Esophagus (tissue), 2 donors: ENCODE results near the gene SPAG16. TPM values are rescaled to one million over a fixed set of nuclear protein-coding genes. Genes with fewer than 3 reads are reported as not detected.

Experiments used
- H3K27ac ChIP-seq, 2 donors: one replicate each; pipeline ENCODE4 v1.5.1; 2013; ENCODE audit warnings: low read depth in 2 of 2, mild to moderate bottlenecking in 2 of 2, inconsistent platforms in 1 of 2, low read length in 1 of 2, moderate library complexity in 1 of 2
- H3K27me3 ChIP-seq, 2 donors: one replicate each; pipeline ENCODE4 v1.6.1; 2013; ENCODE audit warnings: low read length in 2 of 2, control low read depth in 1 of 2, mild to moderate bottlenecking in 1 of 2; ENCODE audit not compliant: insufficient read depth in 2 of 2, control insufficient read depth in 1 of 2
- H3K36me3 ChIP-seq, 2 donors: one replicate each; pipeline ENCODE4 v1.6.1; 2013; ENCODE audit warnings: low read length in 1 of 2; ENCODE audit not compliant: control insufficient read depth in 2 of 2, insufficient read depth in 2 of 2
- H3K4me1 ChIP-seq, 2 donors: one replicate each; pipeline ENCODE4 v1.6.1; 2013; ENCODE audit warnings: low read length in 1 of 2; ENCODE audit not compliant: control insufficient read depth in 2 of 2, insufficient read depth in 2 of 2
- H3K4me3 ChIP-seq, 2 donors: one replicate each; pipeline ENCODE4 v1.5.1; 2013; ENCODE audit warnings: low read length in 2 of 2, mild to moderate bottlenecking in 2 of 2, low read depth in 1 of 2, moderate library complexity in 1 of 2
- H3K9me3 ChIP-seq, 2 donors: one replicate each; pipeline ENCODE4 v1.6.1; 2013; ENCODE audit warnings: mild to moderate bottlenecking in 2 of 2, low read depth in 1 of 2, low read length in 1 of 2, moderate library complexity in 1 of 2; ENCODE audit not compliant: control insufficient read depth in 2 of 2, insufficient read depth in 1 of 2
- WGBS, 2 donors: extraction: QIAGEN DNeasy Blood & Tissue Kit; methylation state at CpG; one replicate each; pipeline ENCODE4 v1.1.7; 2013; 5-methylcytosine and 5-hydroxymethylcytosine counted together
- polyA plus RNA-seq, 2 donors: library from polyadenylated mRNA; stranded (reverse); fragments of 200-250 nt; gene quantifications; one replicate each; pipeline ENCODE4 v1.2.3, GENCODE V29; 2013
- donor health status: healthy with polysubstance abuse.
- donor health status: Bipolar disorder and iron deficiency.

The SPAG16 gene
- polyA plus RNA-seq, 2 donors: 20.4 to 21.2 TPM

- H3K36me3 ChIP-seq: no peaks in the 10 kb centered on the region
- H3K4me3 ChIP-seq: no peak overlapping the region
- H3K9me3 ChIP-seq: no peaks in the 10 kb centered on the region
- 53 to 72% methylated on average over 3 of the region's 3 CpGs for WGBS, 2 donors
- H3K4me1 ChIP-seq: no peaks in the 10 kb centered on the region
- H3K27ac ChIP-seq: no peak overlapping the region
- H3K27me3 ChIP-seq: no peaks in the 10 kb centered on the region
Measured at GRCh38 chr2:214322662-214323061, 1038.4 kb downstream of the SPAG16 start.

- Histone ChIP-seq H3K4me3 (no peak overlapping the region), H3K4me1 (no peaks in the 10 kb centered on the region), H3K36me3 (no peaks in the 10 kb centered on the region), H3K27me3 (no peaks in the 10 kb centered on the region), H3K9me3 (no peaks in the 10 kb centered on the region), H3K27ac (no peak overlapping the region)
- WGBS, 2 donors: 83% methylated on average over 1 of the region's 1 CpG
Measured at GRCh38 chr2:214325404-214325803, 1041.1 kb downstream of the SPAG16 start.

DNA sequence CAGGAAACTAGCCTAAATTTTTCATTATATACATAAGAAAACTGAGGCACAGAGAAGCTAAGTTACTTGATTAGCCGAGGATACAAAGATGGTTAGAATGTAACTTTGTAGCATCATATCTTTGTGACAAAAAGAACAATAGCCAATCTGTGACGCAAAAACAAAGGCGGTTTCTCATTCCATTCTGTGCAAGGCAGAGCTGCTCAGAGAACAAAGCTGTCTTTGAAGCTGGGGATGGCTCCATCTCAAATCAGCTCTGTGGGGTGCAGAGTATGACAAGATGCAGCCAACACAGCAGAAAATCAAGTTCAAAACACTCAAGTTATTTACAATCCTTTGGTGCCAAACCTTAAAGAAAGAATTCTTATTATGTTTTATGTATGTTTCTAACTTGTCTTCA, 1044.7 kb downstream of the SPAG16 start:
- H3K4me3 ChIP-seq: no peak overlapping the region
- no peaks in the 10 kb centered on the region for H3K9me3 ChIP-seq
- no peaks in the 10 kb centered on the region for H3K36me3 ChIP-seq
- H3K4me1 ChIP-seq: no peaks in the 10 kb centered on the region
- WGBS, 2 donors: 58 to 69% methylated on average over 3 of the region's 3 CpGs
- H3K27ac ChIP-seq: no peak overlapping the region
- no peaks in the 10 kb centered on the region for H3K27me3 ChIP-seq

GRCh38 chr2:214341646-214342045, 1057.4 kb downstream of the SPAG16 start:
- Histone ChIP-seq H3K9me3 (no peaks in the 10 kb centered on the region), H3K4me1 (no peaks in the 10 kb centered on the region), H3K27me3 (no peaks in the 10 kb centered on the region), H3K27ac (no peak overlapping the region), H3K4me3 (no peak overlapping the region), H3K36me3 (no peaks in the 10 kb centered on the region)
- 36 to 53% methylated on average over 2 of the region's 2 CpGs for WGBS, 2 donors

DNA sequence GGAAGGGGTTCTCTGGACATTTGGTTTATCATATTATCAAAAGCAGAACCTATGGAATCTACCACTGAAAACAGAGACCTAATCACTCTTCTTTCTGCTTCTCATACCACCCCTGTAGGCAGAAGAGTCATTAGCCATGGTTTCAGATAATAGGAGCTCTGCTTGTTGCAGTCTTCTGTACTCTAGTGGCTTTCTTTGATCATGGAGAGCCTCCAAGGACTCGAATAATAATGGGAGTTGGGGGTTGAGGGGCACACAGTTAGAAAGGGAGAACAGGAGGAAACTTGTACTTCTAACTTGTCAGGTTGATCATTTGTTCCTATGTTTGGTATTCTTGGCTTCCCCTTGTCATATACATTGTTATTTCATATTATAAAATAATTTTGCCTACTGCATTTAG, 1074.2 kb downstream of the SPAG16 start:
- no peaks in the 10 kb centered on the region for H3K4me1 ChIP-seq
- WGBS, 2 donors: 50 to 53% methylated on average over 1 of the region's 1 CpG

DNA sequence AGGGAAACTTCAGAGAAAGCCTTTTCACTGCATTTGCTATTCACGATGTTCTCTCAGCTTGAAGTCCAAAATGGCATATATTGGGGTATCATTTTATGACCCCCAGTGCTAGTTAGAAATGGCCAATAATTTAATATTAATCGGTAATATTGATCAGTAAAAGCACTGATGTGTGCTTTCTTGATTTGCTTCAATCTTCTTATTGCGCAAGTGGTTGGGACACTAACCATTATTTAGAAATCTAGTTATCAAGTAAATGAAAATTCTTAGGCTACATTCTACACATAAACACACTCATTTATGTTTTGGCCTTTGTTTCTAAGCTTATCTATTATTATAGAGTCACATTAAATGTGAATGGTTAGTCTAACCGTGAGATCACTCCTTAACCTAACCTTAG, 1076.9 kb downstream of the SPAG16 start:
- H3K36me3 ChIP-seq: no peaks in the 10 kb centered on the region
- no peaks in the 10 kb centered on the region for H3K4me1 ChIP-seq
- no peak overlapping the region for H3K27ac ChIP-seq
- no peaks in the 10 kb centered on the region for H3K27me3 ChIP-seq
- WGBS, 2 donors: 78 to 88% methylated on average over 4 of the region's 4 CpGs
- no peaks in the 10 kb centered on the region for H3K9me3 ChIP-seq
- H3K4me3 ChIP-seq: no peak overlapping the region

More for the DNA sequence above, 1074.2 kb downstream of the SPAG16 start:
- no peaks in the 10 kb centered on the region for H3K36me3 ChIP-seq
- no peaks in the 10 kb centered on the region for H3K9me3 ChIP-seq
- no peak overlapping the region for H3K27ac ChIP-seq
- H3K4me3 ChIP-seq: no peak overlapping the region
- no peaks in the 10 kb centered on the region for H3K27me3 ChIP-seq

- WGBS, 2 donors: 93 to 95% methylated on average over 1 of the region's 1 CpG
- Histone ChIP-seq H3K4me3 (no peak overlapping the region), H3K27ac (no peak overlapping the region), H3K9me3 (no peaks in the 10 kb centered on the region), H3K27me3 (no peaks in the 10 kb centered on the region), H3K36me3 (no peaks in the 10 kb centered on the region), H3K4me1 (no peaks in the 10 kb centered on the region)
Measured at GRCh38 chr2:214365549-214365948, 1081.3 kb downstream of the SPAG16 start.

DNA sequence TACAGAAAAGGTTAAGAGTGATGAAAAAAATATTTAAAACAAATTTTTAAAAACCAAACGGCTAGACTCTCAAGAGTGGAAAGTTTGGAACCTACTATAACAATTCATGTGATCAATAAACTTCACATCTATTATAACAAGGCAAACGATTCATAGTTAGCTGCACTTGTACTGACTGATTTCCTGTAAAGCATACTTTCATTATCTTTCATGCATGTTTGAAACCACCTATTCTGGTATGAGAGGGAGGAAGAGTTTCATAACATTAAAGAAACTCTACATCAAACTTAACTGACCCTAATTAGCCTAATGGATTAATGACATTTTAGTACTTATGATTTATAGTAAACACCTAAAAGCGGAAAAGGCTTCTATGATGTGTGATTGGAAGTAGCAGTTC, 1082.9 kb downstream of the SPAG16 start:
- whole genome bisulfite sequencing, 2 donors: 47 to 53% methylated on average over 3 of the region's 3 CpGs
- Histone ChIP-seq H3K27ac (no peak overlapping the region), H3K9me3 (no peaks in the 10 kb centered on the region), H3K4me1 (no peaks in the 10 kb centered on the region), H3K27me3 (no peaks in the 10 kb centered on the region), H3K4me3 (no peak overlapping the region), H3K36me3 (no peaks in the 10 kb centered on the region)

DNA sequence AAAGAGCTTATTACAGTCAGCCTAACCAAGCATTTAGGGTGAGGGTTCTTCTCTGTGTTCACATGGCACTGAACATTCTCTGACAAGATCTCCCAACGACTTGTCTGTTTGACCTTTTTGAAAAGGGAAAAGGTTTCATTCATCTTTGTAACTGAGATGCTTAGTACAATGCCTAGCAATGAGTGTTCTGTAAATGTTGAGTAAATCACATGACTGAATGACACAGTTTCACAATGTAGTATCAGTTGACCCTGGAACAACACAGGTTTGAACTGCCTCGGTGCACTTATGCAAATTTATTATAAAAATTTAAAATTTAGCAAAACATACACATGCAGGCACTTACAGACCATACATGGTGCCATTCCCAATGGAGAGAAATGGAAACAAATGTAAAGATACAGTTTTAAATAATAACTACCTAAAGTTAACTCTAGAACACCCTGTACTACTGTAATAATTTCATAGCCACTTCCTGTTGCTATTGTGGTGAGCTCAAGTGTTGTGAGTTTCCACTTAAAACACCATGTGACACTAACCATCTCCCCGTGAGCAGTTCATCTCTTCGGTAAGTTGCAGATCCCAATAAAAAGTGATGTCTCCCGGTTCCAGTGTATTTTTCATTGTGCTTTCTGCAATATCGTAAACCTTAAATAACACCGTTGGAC, 1092.5 kb downstream of the SPAG16 start:
- no peak overlapping the region for H3K4me3 ChIP-seq
- no peaks in the 10 kb centered on the region for H3K27me3 ChIP-seq
- no peak overlapping the region for H3K27ac ChIP-seq
- no peaks in the 10 kb centered on the region for H3K36me3 ChIP-seq
- no peaks in the 10 kb centered on the region for H3K9me3 ChIP-seq
- WGBS, 2 donors: 77 to 82% methylated on average over 7 of the region's 7 CpGs
- no peaks in the 10 kb centered on the region for H3K4me1 ChIP-seq

DNA sequence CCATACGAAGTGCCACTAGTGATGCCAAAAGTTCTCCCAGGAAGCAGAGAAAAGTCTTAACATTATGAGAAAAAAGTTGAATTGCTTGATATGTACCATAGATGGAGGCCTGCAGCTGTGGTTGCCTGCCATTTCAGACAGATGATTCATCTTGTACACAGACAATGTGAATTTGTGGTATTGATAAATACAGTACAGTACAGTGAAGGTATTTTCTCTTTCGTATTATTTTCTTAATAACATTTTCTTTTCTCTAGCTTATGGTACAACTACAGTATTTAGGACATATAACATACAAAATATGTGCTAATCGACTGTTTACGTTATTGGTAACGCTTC, 1093.0 kb downstream of the SPAG16 start:
- H3K4me1 ChIP-seq: no peaks in the 10 kb centered on the region
- H3K9me3 ChIP-seq: no peaks in the 10 kb centered on the region
- no peaks in the 10 kb centered on the region for H3K36me3 ChIP-seq
- WGBS, 2 donors: 89 to 91% methylated on average over 5 of the region's 5 CpGs
- H3K27me3 ChIP-seq: no peaks in the 10 kb centered on the region
- H3K27ac ChIP-seq: no peak overlapping the region
- no peak overlapping the region for H3K4me3 ChIP-seq
